ENCODE measurements around the gene MTA3. TPM values are rescaled to one million over a fixed set of nuclear protein-coding genes. Genes with fewer than 3 reads are reported as not detected.
"Not testable (repeated sequence)": the region's sequence is repeated elsewhere in the genome, so short reads cannot be mapped to it uniquely, and the experiment has no call there.

The MTA3 gene
- total and polyA plus RNA-seq, 9 of the 15 experiments (the other 6 are each of a cell fraction or from before 2014, with no cell fraction given) = 12.4 to 39.6 (median 23.5) TPM

- TF ChIP-seq MITF (IDR thresholded peaks at IDR 0.05) = no peak
- TF ChIP-seq CSDE1 (IDR thresholded peaks at IDR 0.05) = no peak
- TF ChIP-seq ZC3H8 (IDR thresholded peaks at IDR 0.05) = no peak
These were observed 50.5 kb downstream of the MTA3 start (continued) for GRCh38 chr2:42618972-42619371.

GRCh38 chr2:42621626-42622025, 53.2 kb downstream of the MTA3 start:
- H3K4me2 ChIP-seq (ENCODE audit: insufficient read depth, low read length); DNase-seq (ENCODE audit: extremely low read depth in 1 of 4, low spot score in 3 of 4); intact Hi-C loops (cut with micrococcal nuclease); H3K9ac ChIP-seq (ENCODE audit: insufficient read depth in 1 of 2, low read depth in 2 of 2, low read length in 2 of 2); H3K79me2 ChIP-seq (ENCODE audit: control insufficient read depth, insufficient read depth, low read length); BruUV-seq (replicated peaks); H2AFZ ChIP-seq (ENCODE audit: low read depth, low read length); H3K27ac ChIP-seq (ENCODE audit: extremely low read depth, low read depth, low read length); H3K36me3 ChIP-seq (ENCODE audit: control insufficient read depth, insufficient read depth, low read length); in situ Hi-C loops (cut with MboI); FAIRE-seq; CTCF ChIA-PET (ENCODE audit: low intra/inter-chr PET ratio); H4K20me1 ChIP-seq (replicated peaks; ENCODE audit: control insufficient read depth, insufficient read depth, low read length); H3K4me3 ChIP-seq; H3K9me3 ChIP-seq (replicated peaks; ENCODE audit: control insufficient read depth, insufficient read depth, low read depth, low read length); H3K9me1 ChIP-seq (ENCODE audit: control insufficient read depth, insufficient read depth, low read length); ATAC-seq; H3K4me1 ChIP-seq (replicated peaks in 1 of 2; ENCODE audit: control insufficient read depth in 2 of 2, insufficient read depth in 2 of 2, low read length in 2 of 2); H3K27me3 ChIP-seq (ENCODE audit: control insufficient read depth in 2 of 2, insufficient read depth in 2 of 2, low read length in 2 of 2); POLR2A ChIA-PET: not testable (repeated sequence)
- WGBS (ENCODE audit: insufficient coverage, low coverage, missing lambda C conversion rate) = no CpG with 5 or more reads among the region's 26 CpGs

All from K562 (cell line).